CD8-positive, alpha-beta memory T cell (primary cell): Measurements from ENCODE around the gene CYP46A1. TPM values are rescaled to one million over a fixed set of nuclear protein-coding genes. Genes with fewer than 3 reads are reported as not detected.

Source experiments
- CTCF ChIA-PET: fragments of 350-600 bp; sonication (Branson Sonifier 250); formaldehyde crosslinking; loops from one replicate; lab custom pipeline; 2021; ENCODE audit warnings: antibody characterized with exemption; lab: Charles Lee
- POLR2A ChIA-PET: fragments of 350-600 bp; sonication (Branson Sonifier 250); formaldehyde crosslinking; loops from one replicate; lab custom pipeline; 2021; ENCODE audit warnings: antibody characterized with exemption; lab: Charles Lee
- DNase-seq, 5 donors: peaks; one replicate each; pipeline versions ENCODE4 v3.0.0 to v3.0.0-alpha.2; 2020 to 2022; ENCODE audit warnings: mixed read lengths in 1 of 5
- H3K27ac ChIP-seq: one replicate; pipeline ENCODE4 v1.7.0; 2013; ENCODE audit warnings: low read depth, mild to moderate bottlenecking, low read length, moderate library complexity
- H3K27me3 ChIP-seq: 2 replicates; pipeline ENCODE4 v1.7.0; 2013; ENCODE audit warnings: low read length, mild to moderate bottlenecking; ENCODE audit not compliant: insufficient read depth, poor library complexity, severe bottlenecking
- H3K36me3 ChIP-seq: 2 replicates; pipeline ENCODE4 v1.7.0; 2013; ENCODE audit warnings: mild to moderate bottlenecking, low read length, moderate library complexity; ENCODE audit not compliant: insufficient read depth
- H3K4me1 ChIP-seq: 2 replicates; pipeline ENCODE4 v1.7.0; 2013; ENCODE audit warnings: mild to moderate bottlenecking, low read length, moderate library complexity; ENCODE audit not compliant: insufficient read depth
- H3K4me3 ChIP-seq: 2 replicates; pipeline ENCODE4 v1.7.0; 2013; ENCODE audit warnings: mild to moderate bottlenecking, low read length
- H3K9me3 ChIP-seq: 2 replicates; pipeline ENCODE4 v1.7.0; 2013; ENCODE audit warnings: mild to moderate bottlenecking, low read length
- H3K27ac Mint-ChIP-seq, 8 donors: one replicate each; pipeline ENCODE4 v1.8.0; 2020 to 2021; ENCODE audit warnings: mixed read lengths in 8 of 8, mild to moderate bottlenecking in 6 of 8, inconsistent platforms in 3 of 8, moderate library complexity in 3 of 8
- H3K27me3 Mint-ChIP-seq, 2 donors: one replicate each; pipeline ENCODE4 v1.8.0; 2020 to 2021; ENCODE audit warnings: mixed read lengths in 2 of 2, mild to moderate bottlenecking in 1 of 2, moderate library complexity in 1 of 2
- H3K36me3 Mint-ChIP-seq, 3 donors: one replicate each; pipeline ENCODE4 v1.8.0; 2020 to 2021; ENCODE audit warnings: mixed read lengths in 3 of 3, inconsistent platforms in 1 of 3, mild to moderate bottlenecking in 1 of 3
- H3K4me1 Mint-ChIP-seq, 3 donors: one replicate each; pipeline ENCODE4 v1.8.0; 2020 to 2021; ENCODE audit warnings: mixed read lengths in 3 of 3, inconsistent platforms in 1 of 3, mild to moderate bottlenecking in 1 of 3
- H3K4me3 Mint-ChIP-seq, 7 donors: one replicate each; pipeline ENCODE4 v1.8.0; 2020 to 2021; ENCODE audit warnings: mixed read lengths in 7 of 7, mild to moderate bottlenecking in 6 of 7, moderate library complexity in 4 of 7, inconsistent platforms in 2 of 7
- H3K9me3 Mint-ChIP-seq, 5 donors: one replicate each; pipeline ENCODE4 v1.8.0; 2020 to 2022; ENCODE audit warnings: mixed read lengths in 5 of 5, mild to moderate bottlenecking in 3 of 5, moderate library complexity in 2 of 5, inconsistent platforms in 1 of 5
- polyA plus RNA-seq: library from polyadenylated mRNA; unstranded; fragments of 300-500 nt; fragmentation: Illumina TruSeq; gene quantifications from one replicate; pipeline ENCODE4 v1.2.3, GENCODE V29; 2021
- total RNA-seq, 2 experiments: library from RNA; stranded (reverse); gene quantifications; one replicate each; pipeline ENCODE4 v1.2.3, GENCODE V29; 2021

The CYP46A1 gene
- total and polyA plus RNA-seq, 3 experiments from 2014 or later = 0.07 to 0.20 TPM; not detected in 1

DNA sequence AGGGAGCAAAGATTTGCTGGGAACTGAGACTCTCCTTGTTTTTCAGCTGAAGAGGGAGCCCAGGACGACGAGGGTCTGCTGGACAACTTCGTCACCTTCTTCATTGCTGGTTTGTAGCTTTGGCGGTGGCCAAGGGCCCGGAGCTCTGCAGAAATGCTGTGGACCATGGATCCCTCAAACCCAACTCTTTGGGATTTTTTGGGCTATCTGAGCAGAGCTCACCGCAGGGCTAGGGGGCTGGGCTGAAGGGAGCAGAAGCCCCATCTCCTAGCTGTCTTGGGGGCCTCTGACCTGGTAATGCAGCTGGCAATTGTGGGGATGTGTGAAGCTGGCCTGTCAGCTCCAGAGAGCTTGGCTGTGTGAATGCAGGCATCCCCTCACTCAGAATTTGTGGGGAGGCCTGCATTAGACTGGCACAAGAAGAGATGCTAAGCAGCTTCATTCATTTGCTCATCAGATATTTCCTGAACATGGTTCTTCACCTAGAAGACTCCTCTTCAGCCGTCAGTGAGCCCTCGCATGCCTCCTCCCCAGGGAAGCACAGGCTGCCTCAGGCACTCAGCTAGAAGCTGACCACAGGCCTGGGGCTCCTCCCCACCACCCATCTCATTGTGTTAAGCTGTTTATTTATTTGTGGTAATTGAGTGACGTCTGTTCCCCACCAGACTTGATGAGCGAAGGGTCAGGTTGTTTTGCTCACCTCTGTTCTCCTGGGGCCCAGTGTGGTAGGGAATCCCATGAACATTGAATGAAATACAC is 32.2 kb downstream of the CYP46A1 start:
- Histone ChIP-seq H3K4me1 (no peaks in the 10 kb centered on the region), H3K4me3 (no peak overlapping the region), H3K36me3 (no peaks in the 10 kb centered on the region), H3K27me3 (no peaks in the 10 kb centered on the region), H3K27ac (no peak overlapping the region), H3K9me3 (no peaks in the 10 kb centered on the region)
- H3K36me3 Mint-ChIP-seq = no peaks in the 10 kb centered on the region
- H3K4me1 Mint-ChIP-seq = no peaks in the 10 kb centered on the region
- ChIA-PET CTCF (interaction anchor here (1.0 kb wide), 1 partner anchor 14 kb away, joined by 6 read pairs; no protein-coding TSS in a partner anchor), POLR2A (no interaction called here)
- H3K27ac Mint-ChIP-seq = no peak overlapping the region
- peaks cover 0 to 11% (median 2%) of the 10 kb centered on the region in 5 donors for H3K9me3 Mint-ChIP-seq
- no peak overlapping the region for H3K4me3 Mint-ChIP-seq
- peaks cover 4 to 7% of the 10 kb centered on the region in 2 donors for H3K27me3 Mint-ChIP-seq
- peak in 1 of 5 donors; percentile 21 for DNase-seq

DNA sequence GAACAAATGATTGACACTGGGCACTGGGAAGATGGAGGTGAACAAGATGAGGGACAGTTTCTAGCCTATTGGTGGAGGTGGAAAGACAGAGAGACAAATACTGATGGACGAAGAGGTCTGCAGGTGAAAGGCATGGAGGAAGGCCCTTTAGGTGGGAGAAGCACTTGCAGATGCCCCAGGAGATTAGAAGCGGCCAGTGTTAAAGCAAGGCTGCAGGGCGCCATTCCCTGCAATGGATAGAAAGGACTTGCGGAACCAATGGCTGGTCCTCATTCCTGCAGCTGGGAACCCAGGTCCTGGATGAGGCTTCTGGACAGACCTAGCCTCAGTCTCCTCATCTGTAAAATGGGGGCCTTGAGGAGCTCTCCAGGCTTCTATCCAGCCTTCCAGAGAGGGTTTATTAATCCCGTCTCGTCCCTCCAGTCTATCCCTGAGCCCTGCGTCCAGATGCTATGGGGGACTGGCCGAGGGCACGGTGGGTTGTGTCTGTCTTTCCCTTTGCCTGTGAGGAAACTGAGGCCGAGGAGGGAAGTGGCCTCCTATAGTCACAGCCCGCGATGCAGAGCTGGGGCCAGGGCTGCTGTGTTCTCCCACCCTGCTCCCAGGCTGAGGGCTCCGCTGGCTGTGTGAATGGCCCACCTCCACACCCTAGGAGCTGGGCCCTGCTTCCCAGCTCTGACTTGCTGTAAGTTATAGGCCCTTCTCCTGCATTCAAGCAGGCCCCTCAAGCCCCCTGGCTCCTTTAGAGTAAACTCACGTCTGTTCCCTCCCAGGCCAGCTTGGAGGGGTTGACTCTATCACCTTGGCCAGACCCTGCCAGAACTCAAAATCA is 33.0 kb downstream of the CYP46A1 start:
- no peaks in the 10 kb centered on the region for H3K9me3 ChIP-seq
- H3K9me3 Mint-ChIP-seq = peaks cover 0 to 7% (median 0%) of the 10 kb centered on the region in 5 donors

DNA sequence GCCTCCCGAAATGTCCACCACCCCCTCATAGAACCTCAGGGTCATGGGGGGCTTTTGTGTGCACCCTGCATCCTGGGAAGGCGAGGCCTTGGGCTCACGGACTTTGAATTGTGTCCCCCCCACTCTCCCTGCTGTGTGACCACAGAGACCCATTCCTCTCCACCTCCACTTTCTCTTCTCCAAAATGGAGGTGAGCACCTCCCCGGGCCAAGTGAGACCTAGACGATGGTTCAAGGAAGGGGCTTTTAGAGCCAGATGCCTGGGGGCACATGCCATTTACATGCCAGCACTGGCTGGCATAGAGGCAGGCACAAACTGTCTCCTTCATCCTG is 33.5 kb downstream of the CYP46A1 start:
- Mint-ChIP-seq H3K4me1 (no peaks in the 10 kb centered on the region), H3K9me3 (peaks cover 0 to 2% (median 0%) of the 10 kb centered on the region in 5 donors), H3K27me3 (peaks cover 4 to 7% of the 10 kb centered on the region in 2 donors), H3K4me3 (no peak overlapping the region), H3K27ac (no peak overlapping the region), H3K36me3 (no peaks in the 10 kb centered on the region)
- ChIA-PET CTCF (no interaction called here), POLR2A (no interaction called here)
- no peak for DNase-seq
- Histone ChIP-seq H3K36me3 (no peaks in the 10 kb centered on the region), H3K27me3 (no peaks in the 10 kb centered on the region), H3K9me3 (no peaks in the 10 kb centered on the region), H3K4me3 (no peak overlapping the region), H3K4me1 (no peaks in the 10 kb centered on the region), H3K27ac (no peak overlapping the region)

More for the DNA sequence above, 33.0 kb downstream of the CYP46A1 start:
- H3K4me1 ChIP-seq = no peaks in the 10 kb centered on the region
- Mint-ChIP-seq H3K27me3 (peaks cover 4 to 7% of the 10 kb centered on the region in 2 donors), H3K27ac (no peak overlapping the region), H3K4me1 (no peaks in the 10 kb centered on the region), H3K36me3 (no peaks in the 10 kb centered on the region), H3K4me3 (no peak overlapping the region)
- no peaks in the 10 kb centered on the region for H3K27me3 ChIP-seq
- ChIA-PET CTCF (interaction anchor here (1.0 kb wide), 1 partner anchor 13 kb away, joined by 6 read pairs; no protein-coding TSS in a partner anchor), POLR2A (no interaction called here)
- no peaks in the 10 kb centered on the region for H3K36me3 ChIP-seq
- no peak overlapping the region for H3K4me3 ChIP-seq
- H3K27ac ChIP-seq = no peak overlapping the region
- peak in 1 of 5 donors; percentile 26 for DNase-seq

DNA sequence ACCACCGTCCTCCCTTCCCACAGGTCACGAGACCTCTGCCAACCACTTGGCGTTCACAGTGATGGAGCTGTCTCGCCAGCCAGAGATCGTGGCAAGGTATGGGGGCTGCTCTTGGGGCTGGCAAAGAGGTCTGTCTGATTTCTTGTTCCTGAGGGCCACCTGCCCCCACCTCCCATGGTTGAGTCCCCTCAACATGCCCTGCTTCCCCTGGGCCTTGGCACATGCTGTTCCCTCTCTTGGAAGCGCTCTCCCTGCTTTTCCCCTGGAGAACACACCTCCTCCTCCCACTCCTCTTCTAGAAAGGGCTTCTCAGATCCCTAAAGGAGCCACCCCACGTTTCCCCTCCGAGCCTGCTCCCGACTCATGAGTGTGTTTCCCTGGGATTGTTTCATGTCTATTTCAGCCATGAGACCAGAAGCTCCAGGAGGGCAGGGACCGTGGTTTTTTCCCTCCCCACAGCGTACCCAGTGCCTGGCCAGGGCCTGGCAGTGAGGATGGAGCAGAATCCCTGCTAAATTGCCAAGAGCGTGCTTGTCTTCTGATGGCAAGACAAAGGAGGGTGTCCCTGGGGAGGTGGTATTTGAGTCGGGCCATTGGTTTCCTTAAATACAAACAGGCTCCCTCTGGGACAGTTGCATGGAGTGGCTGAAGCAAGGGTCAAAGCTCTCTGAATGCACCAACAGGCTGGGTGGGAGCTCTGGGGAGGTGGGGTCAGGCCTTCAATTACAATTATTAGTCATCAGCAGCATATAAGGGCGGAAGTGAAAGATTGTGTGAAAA is 34.1 kb downstream of the CYP46A1 start:
- Mint-ChIP-seq H3K4me1 (no peaks in the 10 kb centered on the region), H3K27ac (no peak overlapping the region), H3K4me3 (no peak overlapping the region), H3K27me3 (peaks cover 4 to 7% of the 10 kb centered on the region in 2 donors), H3K36me3 (no peaks in the 10 kb centered on the region), H3K9me3 (no peaks in the 10 kb centered on the region)
- DNase-seq = no peak
- Histone ChIP-seq H3K4me1 (no peaks in the 10 kb centered on the region), H3K27ac (no peak overlapping the region), H3K9me3 (no peaks in the 10 kb centered on the region), H3K27me3 (no peaks in the 10 kb centered on the region), H3K36me3 (no peaks in the 10 kb centered on the region), H3K4me3 (no peak overlapping the region)
- POLR2A ChIA-PET = no interaction called here
- CTCF ChIA-PET = interaction anchor here (0.5 kb wide), 1 partner anchor 34 kb away, joined by 3 read pairs; no protein-coding TSS in a partner anchor

DNA sequence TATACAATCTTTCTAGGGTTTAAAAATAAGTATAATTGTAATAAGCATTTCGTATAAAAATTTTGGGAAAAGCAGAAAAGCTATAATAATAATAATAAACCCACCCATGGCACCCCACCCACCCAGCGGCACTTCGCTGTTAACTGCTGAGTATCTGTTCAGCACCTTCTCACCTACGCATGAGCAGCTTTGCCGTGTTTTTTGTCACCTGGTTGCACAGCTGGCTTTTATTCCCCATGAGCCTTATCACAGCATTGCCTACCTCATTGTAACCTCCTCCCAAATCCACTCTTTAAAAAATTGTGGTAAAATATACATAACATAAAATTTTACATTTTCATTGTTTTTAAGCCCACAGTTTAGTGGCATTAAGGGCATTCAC is 34.7 kb downstream of the CYP46A1 start:
- Mint-ChIP-seq H3K9me3 (no peaks in the 10 kb centered on the region), H3K4me1 (no peaks in the 10 kb centered on the region), H3K27ac (no peak overlapping the region), H3K36me3 (no peaks in the 10 kb centered on the region), H3K4me3 (no peak overlapping the region), H3K27me3 (peaks cover 4 to 7% of the 10 kb centered on the region in 2 donors)
- CTCF ChIA-PET = interaction anchor here (0.5 kb wide), 1 partner anchor 35 kb away, joined by 3 read pairs; no protein-coding TSS in a partner anchor
- Histone ChIP-seq H3K27me3 (no peaks in the 10 kb centered on the region), H3K27ac (no peak overlapping the region), H3K4me3 (no peak overlapping the region), H3K36me3 (no peaks in the 10 kb centered on the region), H3K4me1 (no peaks in the 10 kb centered on the region), H3K9me3 (no peaks in the 10 kb centered on the region)
- no peak for DNase-seq
- POLR2A ChIA-PET = no interaction called here

DNA sequence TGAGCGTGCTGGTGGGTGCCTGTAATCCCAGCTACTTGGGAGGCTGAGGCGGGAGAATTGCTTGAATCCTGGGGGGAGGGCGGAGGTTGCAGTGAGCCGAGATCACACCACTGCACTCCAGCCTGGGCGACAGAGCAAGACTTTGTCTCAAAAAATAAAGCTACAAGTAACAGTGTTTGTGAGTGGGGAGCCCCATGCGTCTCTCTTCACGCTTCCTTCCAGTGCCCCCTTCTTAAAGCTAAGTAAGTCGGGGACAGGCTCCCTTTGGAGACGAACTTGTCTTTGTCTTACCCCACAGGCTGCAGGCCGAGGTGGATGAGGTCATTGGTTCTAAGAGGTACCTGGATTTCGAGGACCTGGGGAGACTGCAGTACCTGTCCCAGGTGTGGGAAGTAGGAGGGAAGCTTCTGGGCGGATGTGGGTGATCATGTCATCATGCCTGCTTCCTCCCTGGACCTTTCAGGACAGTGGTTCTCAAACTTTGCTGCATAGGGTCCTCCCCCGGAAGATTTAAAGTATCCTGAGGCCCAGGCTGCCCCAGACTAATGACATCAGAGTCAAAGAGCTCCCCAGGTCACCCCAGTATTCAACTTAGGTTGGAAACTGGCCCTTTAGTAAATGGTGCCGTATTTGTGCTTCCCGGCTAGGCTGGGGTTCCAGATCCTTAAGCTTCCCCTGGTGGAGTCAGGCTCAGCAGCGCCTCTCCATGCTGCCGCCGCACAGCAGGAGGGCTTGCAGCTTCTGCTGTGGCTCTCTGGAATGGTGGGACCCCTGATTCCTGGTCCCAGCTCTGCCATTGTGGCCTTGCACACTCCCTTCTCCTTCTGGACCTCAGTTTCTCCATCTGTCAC is 37.1 kb downstream of the CYP46A1 start:
- peak in 1 of 5 donors; percentile 11 for DNase-seq
- no peak overlapping the region for H3K27ac ChIP-seq
- H3K27me3 Mint-ChIP-seq = peaks cover 4 to 16% of the 10 kb centered on the region in 2 donors
- POLR2A ChIA-PET = no interaction called here
- no peaks in the 10 kb centered on the region for H3K36me3 Mint-ChIP-seq
- H3K27me3 ChIP-seq = no peaks in the 10 kb centered on the region
- H3K4me1 Mint-ChIP-seq = no peaks in the 10 kb centered on the region
- H3K4me1 ChIP-seq = no peaks in the 10 kb centered on the region
- H3K27ac Mint-ChIP-seq = peak overlapping the region in 1 of 8 donors; percentile 78
- no peaks in the 10 kb centered on the region for H3K9me3 ChIP-seq
- no peak overlapping the region for H3K4me3 ChIP-seq
- CTCF ChIA-PET = no interaction called here
- H3K9me3 Mint-ChIP-seq = no peaks in the 10 kb centered on the region
- H3K36me3 ChIP-seq = no peaks in the 10 kb centered on the region
- no peak overlapping the region for H3K4me3 Mint-ChIP-seq

DNA sequence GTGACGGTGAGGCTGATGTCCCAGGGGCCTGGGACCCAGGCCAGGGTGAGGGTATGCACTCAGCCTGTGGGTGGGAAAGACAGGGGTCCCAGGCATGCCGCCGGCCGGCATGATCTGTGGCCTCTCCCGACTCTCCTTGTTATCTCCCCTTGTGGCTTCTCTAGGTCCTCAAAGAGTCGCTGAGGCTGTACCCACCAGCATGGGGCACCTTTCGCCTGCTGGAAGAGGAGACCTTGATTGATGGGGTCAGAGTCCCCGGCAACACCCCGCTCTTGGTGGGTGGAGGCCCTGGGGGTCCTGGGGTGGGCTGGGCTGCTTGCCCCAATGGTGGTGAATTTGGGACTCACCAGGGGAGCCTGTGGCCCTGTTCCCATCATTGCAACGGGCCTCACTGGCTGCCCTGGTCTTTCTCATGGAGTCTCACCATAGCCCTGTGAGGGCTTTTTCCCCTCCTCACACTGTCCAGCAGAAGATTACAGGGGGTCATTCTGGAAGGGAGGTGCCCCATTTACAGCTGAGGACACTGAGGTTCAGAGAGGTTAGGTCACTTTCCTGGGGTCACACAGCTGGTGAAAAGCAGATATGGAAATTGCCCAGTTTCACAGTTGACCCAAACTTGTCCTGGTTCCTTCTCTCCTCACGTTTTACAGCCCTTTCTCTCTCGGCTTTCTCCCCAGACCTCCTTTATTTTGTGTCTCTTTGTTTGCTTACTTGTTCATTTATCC is 37.9 kb downstream of the CYP46A1 start:
- ChIA-PET CTCF (interaction anchor here (1.3 kb wide), 1 partner anchor 225 kb away, joined by 3 read pairs; no protein-coding TSS in a partner anchor), POLR2A (no interaction called here)
- peak in 1 of 5 donors; percentile 15 for DNase-seq
- Mint-ChIP-seq H3K4me1 (no peaks in the 10 kb centered on the region), H3K36me3 (no peaks in the 10 kb centered on the region), H3K27me3 (peaks cover 4 to 20% of the 10 kb centered on the region in 2 donors), H3K4me3 (no peak overlapping the region), H3K9me3 (no peaks in the 10 kb centered on the region), H3K27ac (no peak overlapping the region)
- no peaks in the 10 kb centered on the region for H3K4me1 ChIP-seq
- no peak overlapping the region for H3K4me3 ChIP-seq
- H3K27ac ChIP-seq = no peak overlapping the region
- no peaks in the 10 kb centered on the region for H3K36me3 ChIP-seq
- no peaks in the 10 kb centered on the region for H3K27me3 ChIP-seq
- no peaks in the 10 kb centered on the region for H3K9me3 ChIP-seq
